ENCODE data around the gene KDM4C. TPM values are rescaled to one million over a fixed set of nuclear protein-coding genes. Genes with fewer than 3 reads are reported as not detected.
A peak's percentile ranks its signal among the peaks of the same experiment; 100 is the strongest.

Gene KDM4C
- total RNA-seq, 2 donors from 2014 or later = 46.6 to 70.9 TPM

GRCh38 chr9:6973762-6974161 is 216.0 kb downstream of the KDM4C start:
- Mint-ChIP-seq H3K9me3 (no peaks in the 10 kb centered on the region), H3K27ac (peak overlapping the region; percentile 11), H3K4me1 (peaks cover 20% of the 10 kb centered on the region), H3K27me3 (no peaks in the 10 kb centered on the region), H3K36me3 (ENCODE audit: low read depth) (peaks cover 21% of the 10 kb centered on the region), H3K4me3 (no peak overlapping the region)
- ATAC-seq (replicated peaks) = peak; percentile 83

GRCh38 chr9:6975198-6975597 is 217.4 kb downstream of the KDM4C start:
- no peak for ATAC-seq (replicated peaks)
- Mint-ChIP-seq H3K4me1 (peaks cover 19% of the 10 kb centered on the region), H3K4me3 (no peak overlapping the region), H3K27ac (peak overlapping the region; percentile 34), H3K9me3 (no peaks in the 10 kb centered on the region), H3K36me3 (ENCODE audit: low read depth) (peaks cover 26% of the 10 kb centered on the region), H3K27me3 (no peaks in the 10 kb centered on the region)

- H3K27me3 Mint-ChIP-seq = no peaks in the 10 kb centered on the region
- H3K4me1 Mint-ChIP-seq = peaks cover 15% of the 10 kb centered on the region
- no peak overlapping the region for H3K27ac Mint-ChIP-seq
- H3K36me3 Mint-ChIP-seq (ENCODE audit: low read depth) = peaks cover 48% of the 10 kb centered on the region
- no peaks in the 10 kb centered on the region for H3K9me3 Mint-ChIP-seq
- H3K4me3 Mint-ChIP-seq = no peak overlapping the region
- no peak for ATAC-seq (replicated peaks)
These were observed 220.0 kb downstream of the KDM4C start for GRCh38 chr9:6977761-6978160.

GRCh38 chr9:6978591-6978990 is 220.8 kb downstream of the KDM4C start:
- Mint-ChIP-seq H3K9me3 (no peaks in the 10 kb centered on the region), H3K27me3 (no peaks in the 10 kb centered on the region)

DNA sequence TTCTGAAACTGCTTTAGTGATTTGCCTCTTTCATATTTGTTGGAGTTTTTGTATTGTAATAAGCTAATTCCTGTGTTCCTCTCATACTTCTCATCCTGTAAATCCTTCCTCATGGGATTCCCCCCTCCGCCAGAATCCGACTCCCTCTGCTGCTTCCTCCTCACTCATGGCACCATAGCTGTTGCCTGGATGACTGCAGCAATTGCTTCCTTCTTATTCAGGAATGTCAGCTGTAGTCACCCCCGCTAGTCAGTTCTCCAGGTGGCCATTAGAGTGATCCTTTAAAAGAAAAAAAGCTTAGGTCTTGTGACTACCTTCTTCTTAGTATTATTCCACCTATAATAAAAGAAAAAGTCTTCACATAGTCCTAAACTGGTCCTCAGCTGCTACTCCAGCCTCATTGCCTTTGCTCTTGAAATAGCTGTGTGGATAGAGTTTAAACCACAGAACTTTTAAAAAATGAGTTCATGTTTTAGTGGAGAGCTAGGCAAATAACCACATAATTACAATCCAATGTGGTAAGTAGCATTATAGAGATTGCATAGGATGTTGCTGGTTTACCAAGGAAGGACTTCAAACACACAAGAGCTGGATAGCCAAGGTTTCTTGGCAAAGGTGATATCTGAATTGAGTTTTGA is 227.3 kb downstream of the KDM4C start:
- Mint-ChIP-seq H3K27me3 (no peaks in the 10 kb centered on the region), H3K4me3 (no peak overlapping the region), H3K36me3 (ENCODE audit: low read depth) (peaks cover 98% of the 10 kb centered on the region), H3K4me1 (peaks cover 4% of the 10 kb centered on the region), H3K27ac (no peak overlapping the region), H3K9me3 (no peaks in the 10 kb centered on the region)
- ATAC-seq (replicated peaks) = no peak

More at GRCh38 chr9:6978591-6978990, 220.8 kb downstream of the KDM4C start:
- Mint-ChIP-seq H3K36me3 (ENCODE audit: low read depth) (peaks cover 48% of the 10 kb centered on the region), H3K4me1 (peaks cover 12% of the 10 kb centered on the region), H3K4me3 (no peak overlapping the region), H3K27ac (no peak overlapping the region)
- no peak for ATAC-seq (replicated peaks)

GRCh38 chr9:6986141-6986815 is 228.5 kb downstream of the KDM4C start:
- ATAC-seq (replicated peaks) = no peak
- H3K9me3 Mint-ChIP-seq = no peaks in the 10 kb centered on the region
- H3K4me1 Mint-ChIP-seq = peaks cover 4% of the 10 kb centered on the region
- H3K27me3 Mint-ChIP-seq = no peaks in the 10 kb centered on the region
- H3K4me3 Mint-ChIP-seq = no peak overlapping the region
- H3K36me3 Mint-ChIP-seq (ENCODE audit: low read depth) = peaks cover 98% of the 10 kb centered on the region
- H3K27ac Mint-ChIP-seq = no peak overlapping the region

DNA sequence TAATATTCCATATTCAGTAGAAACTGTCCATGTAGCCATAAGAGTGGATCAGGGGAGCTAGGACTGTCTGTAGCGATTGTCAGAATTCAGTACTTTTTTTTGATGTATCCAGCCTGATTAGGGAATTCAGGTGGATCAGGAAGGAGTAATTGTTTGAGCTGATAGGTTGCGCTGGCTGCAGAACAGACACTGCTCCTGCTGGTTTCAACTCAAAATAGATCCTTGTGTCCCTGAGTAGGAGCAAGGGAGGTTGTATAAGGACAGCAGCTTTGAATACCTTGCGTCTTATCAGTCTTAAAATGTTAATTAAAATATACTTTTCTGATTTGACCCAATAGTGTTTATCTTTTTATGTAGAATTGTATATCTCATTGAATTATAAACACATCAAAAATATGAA is 229.6 kb downstream of the KDM4C start:
- H3K9me3 Mint-ChIP-seq = no peaks in the 10 kb centered on the region
- no peak overlapping the region for H3K27ac Mint-ChIP-seq
- peaks cover 98% of the 10 kb centered on the region for H3K36me3 Mint-ChIP-seq (ENCODE audit: low read depth)
- ATAC-seq (replicated peaks) = no peak
- H3K4me1 Mint-ChIP-seq = peaks cover 4% of the 10 kb centered on the region
- no peaks in the 10 kb centered on the region for H3K27me3 Mint-ChIP-seq
- H3K4me3 Mint-ChIP-seq = no peak overlapping the region

DNA sequence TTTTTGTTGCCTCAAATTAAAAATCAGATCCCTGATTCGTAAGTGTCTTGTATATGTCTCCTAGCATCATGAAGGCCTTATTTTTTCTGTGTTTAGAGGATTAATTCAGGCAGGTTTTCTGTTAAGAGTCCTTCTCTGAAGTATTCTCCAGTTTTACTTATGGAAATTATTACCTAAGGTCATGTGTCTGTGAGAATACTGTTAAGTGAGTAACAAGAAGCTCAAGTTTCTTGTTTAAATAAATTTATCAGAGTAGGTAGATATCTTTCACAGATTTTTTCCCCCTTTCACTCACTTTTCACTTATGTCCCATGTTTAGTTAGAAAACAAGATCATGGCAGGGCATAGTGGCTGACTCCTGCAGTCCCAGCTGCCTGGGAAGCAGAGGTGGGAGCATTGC is 233.6 kb downstream of the KDM4C start:
- H3K36me3 Mint-ChIP-seq (ENCODE audit: low read depth) = peaks cover 99% of the 10 kb centered on the region
- H3K27ac Mint-ChIP-seq = no peak overlapping the region
- H3K9me3 Mint-ChIP-seq = no peaks in the 10 kb centered on the region
- H3K27me3 Mint-ChIP-seq = no peaks in the 10 kb centered on the region
- no peak for ATAC-seq (replicated peaks)
- H3K4me3 Mint-ChIP-seq = no peak overlapping the region
- peaks cover under 1% of the 10 kb centered on the region for H3K4me1 Mint-ChIP-seq

GRCh38 chr9:6996061-6996854 is 238.5 kb downstream of the KDM4C start:
- Mint-ChIP-seq H3K9me3 (no peaks in the 10 kb centered on the region), H3K27ac (no peak overlapping the region), H3K4me1 (peaks cover 5% of the 10 kb centered on the region), H3K36me3 (ENCODE audit: low read depth) (peaks cover 82% of the 10 kb centered on the region), H3K27me3 (no peaks in the 10 kb centered on the region), H3K4me3 (no peak overlapping the region)
- ATAC-seq (replicated peaks) = no peak

GRCh38 chr9:6997330-6997729 is 239.6 kb downstream of the KDM4C start:
- H3K27ac Mint-ChIP-seq = no peak overlapping the region
- ATAC-seq (replicated peaks) = no peak
- H3K27me3 Mint-ChIP-seq = no peaks in the 10 kb centered on the region
- peaks cover 80% of the 10 kb centered on the region for H3K36me3 Mint-ChIP-seq (ENCODE audit: low read depth)
- H3K4me3 Mint-ChIP-seq = no peak overlapping the region
- no peaks in the 10 kb centered on the region for H3K9me3 Mint-ChIP-seq
- H3K4me1 Mint-ChIP-seq = peaks cover 5% of the 10 kb centered on the region

GRCh38 chr9:6999794-7000193 is 242.0 kb downstream of the KDM4C start:
- H3K9me3 Mint-ChIP-seq = no peaks in the 10 kb centered on the region
- peaks cover 76% of the 10 kb centered on the region for H3K36me3 Mint-ChIP-seq (ENCODE audit: low read depth)
- no peak overlapping the region for H3K27ac Mint-ChIP-seq
- no peaks in the 10 kb centered on the region for H3K27me3 Mint-ChIP-seq
- ATAC-seq (replicated peaks) = no peak
- H3K4me1 Mint-ChIP-seq = peaks cover 5% of the 10 kb centered on the region
- H3K4me3 Mint-ChIP-seq = no peak overlapping the region

DNA sequence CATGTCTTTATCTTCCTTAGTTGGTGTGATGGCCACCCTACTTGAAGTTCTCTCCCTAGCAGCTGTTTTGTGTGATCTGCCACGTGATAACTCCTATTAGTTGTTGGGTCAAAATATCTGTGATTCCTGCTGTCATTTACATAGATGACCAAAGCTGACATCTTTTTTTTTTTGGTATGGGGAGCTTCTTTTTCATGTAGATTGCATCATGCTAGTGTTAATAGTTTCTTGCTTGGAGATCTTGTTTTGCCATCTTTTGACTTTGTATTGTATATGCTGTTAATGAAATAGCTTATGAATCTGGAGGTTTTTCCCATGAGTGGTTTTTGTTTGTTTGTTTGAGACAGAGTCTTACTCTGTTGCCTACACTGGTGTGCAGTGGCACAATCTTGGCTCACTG is 243.8 kb downstream of the KDM4C start:
- no peaks in the 10 kb centered on the region for H3K27me3 Mint-ChIP-seq
- no peak overlapping the region for H3K4me3 Mint-ChIP-seq
- H3K27ac Mint-ChIP-seq = no peak overlapping the region
- no peak for ATAC-seq (replicated peaks)
- peaks cover 5% of the 10 kb centered on the region for H3K4me1 Mint-ChIP-seq
- H3K36me3 Mint-ChIP-seq (ENCODE audit: low read depth) = peaks cover 67% of the 10 kb centered on the region
- no peaks in the 10 kb centered on the region for H3K9me3 Mint-ChIP-seq

- Mint-ChIP-seq H3K4me1 (no peaks in the 10 kb centered on the region), H3K27ac (no peak overlapping the region), H3K9me3 (no peaks in the 10 kb centered on the region), H3K36me3 (ENCODE audit: low read depth) (peaks cover 72% of the 10 kb centered on the region), H3K4me3 (no peak overlapping the region), H3K27me3 (no peaks in the 10 kb centered on the region)
- no peak for ATAC-seq (replicated peaks)
These were observed 246.1 kb downstream of the KDM4C start for GRCh38 chr9:7003861-7004260.

DNA sequence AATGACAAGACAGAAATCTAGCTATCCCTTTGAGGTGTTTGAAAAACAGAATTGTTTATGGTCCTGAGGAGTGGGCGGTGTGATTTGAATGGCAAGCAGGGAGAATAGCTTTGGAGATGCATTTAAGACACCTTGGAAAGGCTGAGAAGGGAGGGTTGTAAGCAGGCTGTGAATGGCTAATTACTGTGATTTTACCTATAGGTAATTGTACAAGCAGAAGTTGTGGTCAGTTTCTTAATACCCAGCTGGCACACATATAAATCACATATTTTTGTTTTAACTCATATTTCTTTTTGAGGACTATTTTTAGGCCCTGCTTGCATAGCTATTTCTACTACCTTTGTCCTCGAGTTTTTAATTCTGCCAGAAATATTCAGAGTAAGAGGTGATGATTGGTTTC is 248.6 kb downstream of the KDM4C start:
- Mint-ChIP-seq H3K4me1 (no peaks in the 10 kb centered on the region), H3K4me3 (no peak overlapping the region), H3K27ac (no peak overlapping the region), H3K27me3 (no peaks in the 10 kb centered on the region), H3K9me3 (no peaks in the 10 kb centered on the region), H3K36me3 (ENCODE audit: low read depth) (peaks cover 77% of the 10 kb centered on the region)
- no peak for ATAC-seq (replicated peaks)

DNA sequence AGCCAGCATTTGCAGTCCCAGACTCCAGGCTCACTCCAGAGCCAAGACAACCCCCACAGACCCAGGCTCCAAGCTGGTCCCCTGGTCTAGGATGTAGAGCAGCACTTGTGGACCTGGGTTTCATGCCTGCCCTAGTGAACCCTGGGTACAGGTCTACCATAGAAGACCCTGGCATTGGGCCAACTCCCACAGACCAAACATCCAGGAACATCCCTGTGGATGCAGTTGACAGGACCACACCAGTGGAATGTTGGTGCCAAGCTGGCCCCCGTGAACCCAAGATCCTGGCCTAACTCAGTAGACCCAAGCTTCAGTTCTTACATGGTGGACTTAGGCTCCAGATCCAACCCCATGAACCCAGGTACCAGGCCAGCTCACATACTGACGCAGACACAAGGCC is 250.6 kb downstream of the KDM4C start:
- no peak for ATAC-seq (replicated peaks)
- no peaks in the 10 kb centered on the region for H3K9me3 Mint-ChIP-seq
- no peaks in the 10 kb centered on the region for H3K4me1 Mint-ChIP-seq
- H3K27ac Mint-ChIP-seq = no peak overlapping the region
- H3K27me3 Mint-ChIP-seq = no peaks in the 10 kb centered on the region
- H3K36me3 Mint-ChIP-seq (ENCODE audit: low read depth) = peaks cover 76% of the 10 kb centered on the region
- H3K4me3 Mint-ChIP-seq = no peak overlapping the region
